Measurements from ENCODE around the gene TP53I13. TPM values are rescaled to one million over a fixed set of nuclear protein-coding genes. Genes with fewer than 3 reads are reported as not detected.

TP53I13 gene
- total and polyA plus RNA-seq, 2 of the 13 experiments (the other 11 are each of a cell fraction or from before 2014, with no cell fraction given): 16.9 to 25.7 TPM

- Histone ChIP-seq H4K20me1 (ENCODE audit: insufficient read depth, low read length) (no peaks in the 10 kb centered on the region), H3K9ac (ENCODE audit: insufficient read depth, low read depth, low read length) (no peak overlapping the region), H3K9me3 (ENCODE audit: low read length) (no peaks in the 10 kb centered on the region), H3K27me3 (ENCODE audit: control insufficient read depth in 1 of 2, insufficient read depth in 2 of 2, low read length in 2 of 2) (peaks cover 0 to 10% of the 10 kb centered on the region in 2 experiments; a peak in 2 of 5 replicates), H3K27ac (ENCODE audit: extremely low read length, insufficient read depth, low read length) (no peak overlapping the region), H3K4me1 (ENCODE audit: insufficient read depth, low read length) (peaks cover 39% of the 10 kb centered on the region), H3K79me2 (ENCODE audit: insufficient read depth, low read length) (no peaks in the 10 kb centered on the region), H3K4me2 (ENCODE audit: low read depth, low read length) (peak overlapping the region; percentile 41), H3K36me3 (replicated peaks in 1 of 2; ENCODE audit: control insufficient read depth in 1 of 2, insufficient read depth in 2 of 2, low read length in 2 of 2) (no peaks in the 10 kb centered on the region; a peak in 1 of 5 replicates), H3K4me3 (replicated peaks in 1 of 3; ENCODE audit: insufficient read depth in 1 of 3, low read depth in 2 of 3, low read length in 3 of 3) (peak overlapping the region in 1 of 3 experiments; percentile 2; a peak in 1 of 6 replicates), H2AFZ (ENCODE audit: low read length) (no peak overlapping the region)
- DNase-seq (ENCODE audit: low spot score) (peak; percentile 92), FAIRE-seq (peak; percentile 99), ATAC-seq (peak; percentile 98)
- POLR2A ChIA-PET: interaction anchor here (2.1 kb wide), 1 partner anchor 11 kb away, joined by 24 read pairs; the partner anchor contains the start of gene ABHD15
- WGBS (ENCODE audit: low lambda C conversion rate): 0% methylated on average over 3 of the region's 3 CpGs
- CTCF ChIA-PET (ENCODE audit: low intra/inter-chr PET ratio, low total read pairs): no interaction called here
- no TSS peak for BruUV-seq (replicated peaks)
- in situ Hi-C loops (cut with HindIII; ENCODE audit: extremely low pct_ligation_motif_present, low pct_unique_long_range_greater_than_20kb) (no loop called here), intact Hi-C loops (cut with micrococcal nuclease; ENCODE audit: unreplicated experiment) (no loop called here)
- no peak for TF ChIP-seq ZNF317 (CRISPR knock-in tag; IDR thresholded peaks at IDR 0.05)
- TF ChIP-seq LCORL (IDR thresholded peaks at IDR 0.05): no peak
- TF ChIP-seq LCORL (CRISPR knock-in tag; IDR thresholded peaks at IDR 0.05): 0 out of 2 replicates have a peak, but pooled peaks have one; percentile 35
- TF ChIP-seq HNRNPUL1 (IDR thresholded peaks at IDR 0.05; ENCODE audit: low read depth, low read length): peak; percentile 89
- peak; percentile 85 for TF ChIP-seq RERE (CRISPR knock-in tag; IDR thresholded peaks at IDR 0.05; ENCODE audit: low read depth)
- TF ChIP-seq CC2D1A (CRISPR knock-in tag; IDR thresholded peaks at IDR 0.05): no peak
- no peak for TF ChIP-seq ZNF512B (CRISPR knock-in tag; IDR thresholded peaks at IDR 0.05; ENCODE audit: borderline replicate concordance)
- no peak for TF ChIP-seq ZNF232 (CRISPR knock-in tag; IDR thresholded peaks at IDR 0.05; ENCODE audit: borderline replicate concordance)
- TF ChIP-seq ISL2 (CRISPR knock-in tag; IDR thresholded peaks at IDR 0.05): 0 out of 2 replicates have a peak, but pooled peaks have one; percentile 20
- peak; percentile 82; the same call in 1 of the 2 replicates for TF ChIP-seq THRA (CRISPR knock-in tag; IDR thresholded peaks at IDR 0.05; ENCODE audit: borderline replicate concordance)
- TF ChIP-seq POGZ (CRISPR knock-in tag; IDR thresholded peaks at IDR 0.05): 0 out of 2 replicates have a peak, but pooled peaks have one; percentile 30
- TF ChIP-seq FOXP4 (CRISPR knock-in tag; IDR thresholded peaks at IDR 0.05): peak; percentile 72; the same call in 1 of the 2 replicates
- TF ChIP-seq ZFP1 (CRISPR knock-in tag; IDR thresholded peaks at IDR 0.05): peak; percentile 35; the same call in 1 of the 2 replicates
Measured at GRCh38 chr17:29555840-29556239, 12.7 kb upstream of the TP53I13 start.

Data from HepG2 (cell line).